Activated CD4-positive, alpha-beta T cell treated with anti-CD3 and anti-CD28 coated beads for 48 hours (primary cell): Measurements from ENCODE around the gene ARHGAP45.
A peak's percentile ranks its signal among the peaks of the same experiment; 100 is the strongest.

Experiments used
- DNase-seq: peaks from one replicate; pipeline ENCODE4 v3.0.0-alpha.2; 2020

Gene ARHGAP45

DNA sequence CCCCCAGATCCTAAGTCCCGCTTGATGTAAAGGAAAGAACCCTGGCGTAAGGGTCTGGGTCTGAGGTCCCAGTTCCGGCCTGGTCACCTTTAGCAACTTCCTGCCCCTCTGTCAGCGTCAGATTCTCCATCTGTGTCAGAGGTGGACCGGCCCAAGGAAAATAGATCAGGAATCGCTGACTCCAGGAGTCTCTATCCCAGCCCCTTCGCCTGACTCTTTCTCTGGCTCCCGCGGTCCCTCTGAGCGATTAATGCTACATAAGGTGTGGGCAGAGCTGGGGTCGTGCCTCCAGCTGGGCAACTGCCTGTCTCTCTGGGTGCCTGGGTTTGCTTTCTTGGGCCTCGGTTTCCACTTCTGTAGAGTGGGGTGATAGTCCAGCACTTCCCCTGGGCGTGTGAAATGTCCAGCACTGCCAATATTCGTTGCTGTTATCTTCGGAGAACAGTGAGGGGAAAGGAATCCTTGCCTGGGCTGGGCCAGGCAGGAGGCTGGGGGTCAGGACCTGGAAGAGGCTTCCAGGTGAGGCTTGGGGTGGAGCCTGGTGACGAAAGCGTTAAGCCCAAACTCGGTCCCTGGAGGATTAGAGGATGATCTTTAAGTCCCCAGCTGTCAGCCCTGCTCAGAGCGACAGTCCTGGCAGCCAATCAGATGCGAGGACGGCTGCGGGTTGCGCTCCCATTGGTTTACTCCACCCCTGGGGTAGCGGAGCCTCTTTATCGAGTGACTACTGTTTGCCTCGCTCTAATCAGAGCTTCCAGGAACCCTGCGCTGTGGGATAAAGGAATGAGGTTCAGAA lies 26.3 kb upstream of the ARHGAP45 start:
- peak; percentile 95 for DNase-seq

DNA sequence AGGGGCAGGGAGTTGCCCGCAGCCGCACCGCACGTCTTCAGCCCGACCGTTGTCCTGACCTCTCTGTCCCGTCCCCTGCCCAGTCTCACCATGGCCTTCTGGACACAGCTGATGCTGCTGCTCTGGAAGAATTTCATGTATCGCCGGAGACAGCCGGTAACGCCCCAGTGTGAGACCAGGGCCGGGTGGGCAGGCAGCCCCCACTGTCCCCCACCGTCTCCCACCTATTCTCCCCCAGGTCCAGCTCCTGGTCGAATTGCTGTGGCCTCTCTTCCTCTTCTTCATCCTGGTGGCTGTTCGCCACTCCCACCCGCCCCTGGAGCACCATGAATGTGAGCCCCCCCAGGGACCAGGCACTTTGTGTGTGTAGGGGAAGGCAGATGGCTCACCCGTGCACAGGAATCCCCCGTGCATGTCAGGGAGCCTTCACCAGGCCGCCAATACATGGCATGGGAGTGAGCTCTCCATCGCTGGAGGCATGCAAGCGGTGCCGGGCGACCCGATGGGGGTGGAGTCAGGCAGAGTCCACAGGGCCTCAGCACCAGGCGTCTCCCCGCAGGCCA lies 25.6 kb upstream of the ARHGAP45 start:
- no peak for DNase-seq

DNA sequence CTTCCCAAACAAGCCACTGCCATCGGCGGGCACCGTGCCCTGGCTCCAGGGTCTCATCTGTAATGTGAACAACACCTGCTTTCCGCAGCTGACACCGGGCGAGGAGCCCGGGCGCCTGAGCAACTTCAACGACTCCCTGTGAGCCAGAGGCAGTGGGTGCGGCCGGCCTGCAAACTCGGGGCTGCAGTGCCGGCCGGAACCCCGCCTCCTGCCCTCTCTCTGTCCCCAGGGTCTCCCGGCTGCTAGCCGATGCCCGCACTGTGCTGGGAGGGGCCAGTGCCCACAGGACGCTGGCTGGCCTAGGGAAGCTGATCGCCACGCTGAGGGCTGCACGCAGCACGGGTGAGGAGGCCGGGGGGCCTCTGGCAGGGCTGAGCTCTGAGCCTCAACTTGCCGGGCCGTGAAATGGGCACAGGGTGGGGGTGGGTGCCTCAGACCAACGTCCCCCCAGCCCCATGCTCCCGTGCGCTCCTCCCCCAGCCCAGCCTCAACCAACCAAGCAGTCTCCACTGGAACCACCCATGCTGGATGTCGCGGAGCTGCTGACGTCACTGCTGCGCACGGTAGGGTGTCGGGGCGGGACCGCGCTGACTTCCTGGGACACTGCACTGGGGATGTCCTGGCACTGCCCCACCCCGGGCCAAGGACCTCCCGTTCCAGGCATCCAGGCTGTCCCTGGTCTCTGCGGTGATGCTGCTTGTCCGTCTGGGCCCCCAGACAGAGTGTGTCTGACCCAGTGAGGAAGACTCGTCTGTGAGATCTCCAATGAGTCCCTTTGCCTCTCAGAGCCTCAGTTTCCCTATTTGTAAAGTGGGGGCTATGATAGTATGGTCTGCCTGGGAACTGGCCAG lies 24.9 kb upstream of the ARHGAP45 start:
- DNase-seq, result no peak

DNA sequence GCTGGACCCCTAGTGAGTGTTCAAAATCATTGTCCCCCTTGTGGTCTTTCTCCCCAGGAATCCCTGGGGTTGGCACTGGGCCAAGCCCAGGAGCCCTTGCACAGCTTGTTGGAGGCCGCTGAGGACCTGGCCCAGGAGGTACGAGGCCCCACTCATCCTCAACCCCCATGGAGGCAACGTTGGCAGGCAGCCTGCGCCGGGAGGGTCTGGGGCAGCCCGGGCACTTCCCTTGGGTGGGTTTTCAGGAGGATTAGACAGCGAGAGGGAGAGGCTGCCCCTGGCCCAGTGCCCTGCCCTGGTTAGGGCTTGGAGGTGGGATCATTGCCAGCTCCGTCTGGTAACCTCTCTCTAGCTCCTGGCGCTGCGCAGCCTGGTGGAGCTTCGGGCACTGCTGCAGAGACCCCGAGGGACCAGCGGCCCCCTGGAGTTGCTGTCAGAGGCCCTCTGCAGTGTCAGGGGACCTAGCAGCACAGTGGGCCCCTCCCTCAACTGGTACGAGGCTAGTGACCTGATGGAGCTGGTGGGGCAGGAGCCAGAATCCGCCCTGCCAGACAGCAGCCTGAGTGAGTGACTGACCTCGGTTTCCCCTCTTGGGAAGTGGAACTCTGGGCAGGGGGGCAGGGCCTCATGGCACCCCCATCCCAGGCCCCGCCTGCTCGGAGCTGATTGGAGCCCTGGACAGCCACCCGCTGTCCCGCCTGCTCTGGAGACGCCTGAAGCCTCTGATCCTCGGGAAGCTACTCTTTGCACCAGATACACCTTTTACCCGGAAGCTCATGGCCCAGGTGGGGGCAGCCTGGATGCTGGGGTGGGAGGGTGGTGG lies 24.1 kb upstream of the ARHGAP45 start:
- DNase-seq, result no peak

DNA sequence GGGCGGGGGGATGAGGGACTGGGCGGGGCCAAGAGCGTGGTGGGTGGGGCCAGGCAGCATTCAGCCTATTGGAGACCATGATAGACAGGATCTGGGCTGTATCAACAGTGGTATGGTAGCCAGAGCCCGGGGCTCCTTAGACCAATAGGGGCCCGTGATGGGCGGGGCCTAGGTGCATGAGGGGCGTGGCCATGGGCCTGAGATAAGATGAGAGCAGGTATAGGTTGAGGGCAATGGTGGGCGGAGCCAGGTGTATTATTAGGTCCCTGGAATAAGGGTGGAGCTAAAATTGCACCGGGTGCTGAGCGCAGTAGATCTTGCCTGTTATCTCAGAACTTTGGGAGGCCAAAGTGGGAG lies 21.7 kb upstream of the ARHGAP45 start:
- DNase-seq, result peak; percentile 93

DNA sequence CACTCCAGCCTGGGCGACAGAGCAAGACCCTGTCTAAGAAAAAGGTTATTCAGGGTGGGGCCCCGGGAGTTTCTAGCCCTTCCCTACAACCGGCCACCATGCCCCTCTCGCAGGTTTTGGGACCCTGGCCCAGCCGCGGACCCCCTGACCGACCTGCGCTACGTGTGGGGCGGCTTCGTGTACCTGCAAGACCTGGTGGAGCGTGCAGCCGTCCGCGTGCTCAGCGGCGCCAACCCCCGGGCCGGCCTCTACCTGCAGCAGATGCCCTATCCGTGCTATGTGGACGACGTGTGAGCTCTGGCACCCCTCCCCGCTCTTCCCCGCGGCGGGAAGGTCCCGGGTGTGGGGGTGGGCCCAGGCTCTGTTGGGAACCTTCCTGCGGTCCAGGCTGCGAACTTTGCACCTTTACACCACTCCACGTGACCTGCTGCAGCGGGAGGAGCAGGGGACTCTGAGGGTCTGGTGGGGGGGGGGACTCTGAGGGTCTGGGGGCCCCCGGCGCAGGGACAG lies 20.8 kb upstream of the ARHGAP45 start:
- DNase-seq, result no peak

DNA sequence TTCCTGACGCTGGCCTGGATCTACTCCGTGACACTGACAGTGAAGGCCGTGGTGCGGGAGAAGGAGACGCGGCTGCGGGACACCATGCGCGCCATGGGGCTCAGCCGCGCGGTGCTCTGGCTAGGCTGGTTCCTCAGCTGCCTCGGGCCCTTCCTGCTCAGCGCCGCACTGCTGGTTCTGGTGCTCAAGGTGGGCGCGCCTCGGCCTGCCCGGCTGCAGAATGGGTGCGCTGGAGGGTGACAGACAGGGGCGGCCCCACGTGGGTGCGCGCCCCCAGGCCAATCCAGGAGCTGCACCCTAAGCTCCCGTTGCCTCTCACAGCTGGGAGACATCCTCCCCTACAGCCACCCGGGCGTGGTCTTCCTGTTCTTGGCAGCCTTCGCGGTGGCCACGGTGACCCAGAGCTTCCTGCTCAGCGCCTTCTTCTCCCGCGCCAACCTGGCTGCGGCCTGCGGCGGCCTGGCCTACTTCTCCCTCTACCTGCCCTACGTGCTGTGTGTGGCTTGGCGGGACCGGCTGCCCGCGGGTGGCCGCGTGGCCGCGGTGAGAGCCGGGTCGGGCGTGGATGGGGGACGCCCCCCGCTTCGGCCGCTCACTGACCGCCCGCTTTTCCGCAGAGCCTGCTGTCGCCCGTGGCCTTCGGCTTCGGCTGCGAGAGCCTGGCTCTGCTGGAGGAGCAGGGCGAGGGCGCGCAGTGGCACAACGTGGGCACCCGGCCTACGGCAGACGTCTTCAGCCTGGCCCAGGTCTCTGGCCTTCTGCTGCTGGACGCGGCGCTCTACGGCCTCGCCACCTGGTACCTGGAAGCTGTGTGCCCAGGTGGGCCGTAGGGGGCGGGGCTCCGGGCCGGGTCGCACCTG lies 19.9 kb upstream of the ARHGAP45 start:
- no peak for DNase-seq

DNA sequence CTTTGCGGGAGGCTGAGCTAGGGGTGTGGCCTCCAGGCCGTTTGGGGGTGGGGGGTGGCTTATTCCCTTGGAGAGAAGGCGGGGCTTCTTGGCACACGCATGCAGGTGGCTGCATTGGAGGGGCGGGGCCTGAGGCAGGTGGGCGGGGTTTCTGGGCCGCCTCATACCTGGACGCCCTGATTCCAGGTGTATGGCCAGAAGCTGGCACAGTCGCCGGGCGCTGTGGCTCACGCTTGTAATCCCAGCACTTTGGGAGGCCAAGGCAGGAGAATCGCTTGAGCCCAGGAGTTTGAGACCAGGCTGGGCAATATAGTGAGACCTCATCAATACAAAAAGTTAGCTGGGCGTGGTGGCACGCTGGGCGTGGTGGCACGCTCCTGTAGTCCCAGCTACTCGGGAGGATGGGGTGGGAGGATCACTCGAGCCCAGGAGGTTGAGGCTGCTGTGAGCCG lies 19.2 kb upstream of the ARHGAP45 start:
- no peak for DNase-seq

DNA sequence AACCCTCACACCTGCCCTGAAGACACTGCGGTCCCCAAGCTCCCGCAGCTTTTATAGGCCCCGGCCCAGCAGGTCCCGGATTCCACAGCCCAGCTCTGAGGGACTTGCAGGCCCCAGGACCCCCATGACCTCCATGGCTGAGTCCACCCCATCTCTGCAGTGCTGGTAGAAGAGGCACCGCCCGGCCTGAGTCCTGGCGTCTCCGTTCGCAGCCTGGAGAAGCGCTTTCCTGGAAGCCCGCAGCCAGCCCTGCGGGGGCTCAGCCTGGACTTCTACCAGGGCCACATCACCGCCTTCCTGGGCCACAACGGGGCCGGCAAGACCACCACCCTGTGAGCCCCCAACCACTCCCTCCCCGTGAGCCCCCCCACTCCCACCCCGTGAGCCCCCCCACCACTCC lies 17.9 kb upstream of the ARHGAP45 start:
- DNase-seq, result no peak

DNA sequence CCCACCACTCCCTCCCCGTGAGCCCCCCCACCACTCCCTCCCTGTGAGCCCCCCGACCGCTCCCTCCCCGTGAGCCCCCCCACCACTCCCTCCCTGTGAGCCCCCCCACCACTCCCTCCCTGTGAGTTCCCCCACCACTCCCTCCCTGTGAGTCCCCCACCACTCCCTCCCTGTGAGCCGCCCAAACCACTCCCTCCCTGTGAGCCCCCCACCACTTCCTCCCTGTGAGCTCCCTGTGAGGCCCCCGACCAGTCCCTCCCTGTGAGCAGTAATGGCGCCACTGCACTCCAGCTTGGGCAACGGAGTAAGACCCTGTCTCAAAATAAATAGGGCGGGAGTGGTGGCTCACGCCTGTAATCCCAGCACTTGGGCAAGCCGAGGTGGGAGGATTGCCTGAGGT lies 17.2 kb upstream of the ARHGAP45 start:
- no peak for DNase-seq

DNA sequence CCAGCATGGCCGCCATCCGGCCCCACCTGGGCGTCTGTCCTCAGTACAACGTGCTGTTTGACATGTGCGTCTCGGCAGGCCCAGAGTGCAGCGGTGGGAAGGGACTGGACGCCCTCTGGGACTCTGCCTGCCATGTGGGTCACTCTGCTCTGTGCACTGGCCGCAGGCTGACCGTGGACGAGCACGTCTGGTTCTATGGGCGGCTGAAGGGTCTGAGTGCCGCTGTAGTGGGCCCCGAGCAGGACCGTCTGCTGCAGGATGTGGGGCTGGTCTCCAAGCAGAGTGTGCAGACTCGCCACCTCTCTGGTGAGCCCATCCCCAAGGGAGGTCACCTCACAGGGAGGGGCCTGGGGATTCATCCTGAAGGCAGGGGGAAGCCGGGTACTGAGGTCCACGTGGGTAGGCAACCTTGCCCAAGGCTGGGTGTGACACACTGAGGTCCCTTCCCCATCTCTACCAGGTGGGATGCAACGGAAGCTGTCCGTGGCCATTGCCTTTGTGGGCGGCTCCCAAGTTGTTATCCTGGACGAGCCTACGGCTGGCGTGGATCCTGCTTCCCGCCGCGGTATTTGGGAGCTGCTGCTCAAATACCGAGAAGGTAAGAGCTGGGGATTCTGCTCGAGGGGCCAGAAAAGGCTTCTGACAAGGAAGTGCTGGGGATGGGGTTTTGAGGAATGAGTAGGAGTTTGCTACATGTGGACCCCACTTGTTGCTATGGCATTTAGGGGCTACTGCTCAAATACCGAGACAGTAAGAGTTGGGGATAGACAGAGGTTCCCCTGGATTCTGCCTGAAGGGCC lies 15.8 kb upstream of the ARHGAP45 start:
- DNase-seq, result no peak

DNA sequence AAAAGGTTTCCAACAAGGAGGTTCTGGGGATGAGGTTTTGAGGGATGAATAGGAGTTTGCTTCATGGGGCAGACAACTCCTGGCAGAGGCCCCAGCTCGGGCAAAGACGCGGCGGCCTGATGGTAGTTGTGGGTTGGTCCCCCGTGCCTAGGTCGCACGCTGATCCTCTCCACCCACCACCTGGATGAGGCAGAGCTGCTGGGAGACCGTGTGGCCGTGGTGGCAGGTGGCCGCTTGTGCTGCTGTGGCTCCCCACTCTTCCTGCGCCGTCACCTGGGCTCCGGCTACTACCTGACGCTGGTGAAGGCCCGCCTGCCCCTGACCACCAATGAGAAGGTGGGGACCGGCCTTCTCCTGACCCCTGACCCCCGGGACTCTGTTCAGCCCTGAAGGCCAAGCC lies 15.2 kb upstream of the ARHGAP45 start:
- DNase-seq, result no peak

DNA sequence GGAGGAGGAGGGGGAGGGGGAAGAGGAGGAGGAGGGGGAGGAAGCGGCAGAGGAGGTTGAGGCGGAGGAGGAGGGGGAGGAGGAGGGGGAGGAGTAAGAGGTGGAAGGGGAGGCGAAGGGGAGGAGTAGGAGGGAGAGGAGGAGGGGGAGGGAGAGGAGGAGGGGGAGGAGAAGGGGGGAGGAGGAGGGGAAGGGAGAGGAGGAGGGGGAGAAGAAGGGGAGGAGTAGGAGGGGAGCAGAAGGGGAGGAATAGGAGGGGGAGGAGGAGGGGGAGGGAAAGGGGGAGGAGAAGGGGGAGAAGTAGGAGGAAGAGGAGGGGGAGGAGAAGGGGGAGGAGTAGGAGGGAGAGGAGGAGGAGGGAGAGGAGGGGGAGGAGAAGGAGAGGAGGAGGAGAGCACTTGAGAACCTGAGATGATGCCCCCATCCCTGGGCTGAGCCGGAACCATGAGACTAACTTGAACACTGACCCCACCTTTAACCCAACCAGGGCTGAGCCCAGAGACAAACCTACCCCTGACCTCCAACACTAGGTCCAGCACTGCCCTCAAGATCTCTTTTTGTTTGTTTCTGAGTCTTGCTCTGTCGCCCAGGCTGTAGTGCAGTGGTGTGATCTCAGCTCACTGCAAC lies 14.5 kb upstream of the ARHGAP45 start:
- DNase-seq, result no peak

DNA sequence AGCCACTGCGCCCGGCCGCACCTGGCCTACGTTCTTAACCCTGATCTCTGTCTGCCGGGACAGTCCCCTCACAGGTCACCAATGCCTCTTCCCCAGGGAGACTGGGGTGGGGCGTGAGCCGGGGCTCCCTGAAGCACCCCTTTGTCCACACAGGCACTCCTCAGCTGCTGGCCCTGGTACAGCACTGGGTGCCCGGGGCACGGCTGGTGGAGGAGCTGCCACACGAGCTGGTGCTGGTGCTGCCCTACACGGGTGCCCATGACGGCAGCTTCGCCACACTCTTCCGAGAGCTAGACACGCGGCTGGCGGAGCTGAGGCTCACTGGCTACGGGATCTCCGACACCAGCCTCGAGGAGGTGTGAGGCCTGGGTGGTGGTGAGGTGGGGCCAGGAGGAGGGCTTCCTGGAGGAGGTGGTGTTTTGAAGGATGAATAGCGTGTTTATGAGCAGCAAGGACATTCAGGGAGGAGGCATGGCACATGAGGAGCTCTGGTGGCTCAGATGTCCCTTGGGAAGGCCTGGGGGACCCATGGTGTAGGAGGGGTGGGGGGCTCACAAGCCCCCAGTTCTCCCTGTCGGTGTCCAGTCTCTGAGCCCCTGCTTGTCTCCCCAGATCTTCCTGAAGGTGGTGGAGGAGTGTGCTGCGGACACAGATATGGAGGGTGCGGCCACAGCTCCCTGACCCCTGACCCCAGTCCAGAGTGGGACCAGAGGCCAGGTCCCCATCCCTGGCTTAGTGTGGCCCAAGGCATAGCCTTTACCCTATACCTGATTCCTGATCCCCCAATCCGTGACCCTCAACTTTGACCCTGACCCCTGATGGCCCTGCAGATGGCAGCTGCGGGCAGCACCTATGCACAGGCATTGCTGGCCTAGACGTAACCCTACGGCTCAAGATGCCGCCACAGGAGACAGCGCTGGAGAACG lies 13.5 kb upstream of the ARHGAP45 start:
- no peak for DNase-seq

DNA sequence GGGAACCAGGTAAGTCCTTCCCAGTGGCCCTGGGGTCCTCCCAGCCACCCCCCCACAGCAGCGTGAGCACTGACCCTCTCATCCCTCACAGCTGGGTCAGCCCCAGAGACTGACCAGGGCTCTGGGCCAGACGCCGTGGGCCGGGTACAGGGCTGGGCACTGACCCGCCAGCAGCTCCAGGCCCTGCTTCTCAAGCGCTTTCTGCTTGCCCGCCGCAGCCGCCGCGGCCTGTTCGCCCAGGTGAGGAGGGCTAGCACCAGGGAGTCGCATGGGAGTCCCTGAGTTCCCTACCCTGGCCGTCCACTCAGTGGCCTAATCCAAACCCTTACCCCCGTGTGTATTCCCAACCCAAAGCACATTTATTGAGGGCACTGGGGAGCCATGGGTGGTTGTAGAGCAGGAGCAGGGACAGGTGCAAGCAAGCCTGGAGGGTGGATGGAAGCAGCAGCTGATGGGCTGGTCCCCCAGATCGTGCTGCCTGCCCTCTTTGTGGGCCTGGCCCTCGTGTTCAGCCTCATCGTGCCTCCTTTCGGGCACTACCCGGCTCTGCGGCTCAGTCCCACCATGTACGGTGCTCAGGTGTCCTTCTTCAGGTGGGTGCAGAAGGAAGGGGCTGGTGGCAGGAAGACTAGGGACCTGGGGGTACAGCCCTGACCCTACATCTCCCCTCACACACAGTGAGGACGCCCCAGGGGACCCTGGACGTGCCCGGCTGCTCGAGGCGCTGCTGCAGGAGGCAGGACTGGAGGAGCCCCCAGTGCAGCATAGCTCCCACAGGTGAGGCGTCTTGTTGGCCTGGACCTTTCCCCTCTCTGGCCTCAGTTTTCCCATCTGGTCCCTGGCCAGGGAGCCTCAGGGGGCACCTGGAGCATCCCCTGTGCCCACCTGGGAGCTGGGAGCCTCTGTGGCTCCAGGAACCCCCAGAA lies 12.6 kb upstream of the ARHGAP45 start:
- no peak for DNase-seq

DNA sequence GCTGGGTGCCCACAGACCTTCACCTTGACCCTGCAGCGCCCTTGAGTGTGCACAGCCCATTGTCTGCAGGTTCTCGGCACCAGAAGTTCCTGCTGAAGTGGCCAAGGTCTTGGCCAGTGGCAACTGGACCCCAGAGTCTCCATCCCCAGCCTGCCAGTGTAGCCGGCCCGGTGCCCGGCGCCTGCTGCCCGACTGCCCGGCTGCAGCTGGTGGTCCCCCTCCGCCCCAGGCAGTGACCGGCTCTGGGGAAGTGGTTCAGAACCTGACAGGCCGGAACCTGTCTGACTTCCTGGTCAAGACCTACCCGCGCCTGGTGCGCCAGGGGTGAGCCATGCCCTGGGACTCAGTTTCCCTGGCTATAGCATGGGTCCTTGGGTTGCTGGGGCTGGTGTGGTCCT lies 11.9 kb upstream of the ARHGAP45 start:
- no peak for DNase-seq

DNA sequence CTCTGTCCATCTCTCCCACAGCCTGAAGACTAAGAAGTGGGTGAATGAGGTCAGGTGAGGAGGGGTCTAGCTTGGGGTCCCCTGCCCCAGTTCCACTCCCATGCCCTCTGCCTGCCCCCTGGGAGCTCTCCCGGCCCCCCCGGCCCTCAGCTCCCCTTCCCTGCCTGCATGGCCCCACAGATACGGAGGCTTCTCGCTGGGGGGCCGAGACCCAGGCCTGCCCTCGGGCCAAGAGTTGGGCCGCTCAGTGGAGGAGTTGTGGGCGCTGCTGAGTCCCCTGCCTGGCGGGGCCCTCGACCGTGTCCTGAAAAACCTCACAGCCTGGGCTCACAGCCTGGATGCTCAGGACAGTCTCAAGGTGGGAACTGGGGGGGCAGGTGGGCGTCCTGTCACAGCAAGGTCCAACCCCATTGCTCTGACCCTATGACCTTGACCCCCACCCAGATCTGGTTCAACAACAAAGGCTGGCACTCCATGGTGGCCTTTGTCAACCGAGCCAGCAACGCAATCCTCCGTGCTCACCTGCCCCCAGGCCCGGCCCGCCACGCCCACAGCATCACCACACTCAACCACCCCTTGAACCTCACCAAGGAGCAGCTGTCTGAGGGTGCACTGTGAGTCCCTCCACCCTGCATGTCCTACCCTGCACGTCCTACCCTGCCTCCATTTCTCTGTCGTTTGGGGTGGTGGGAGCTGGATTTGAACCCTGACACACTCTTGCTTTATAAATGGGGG lies 10.9 kb upstream of the ARHGAP45 start:
- no peak for DNase-seq
